Choroid plexus epithelial cell (primary cell): ENCODE data around the gene RNF151.

Source experiments
- DNase-seq: peaks from one replicate; pipeline ENCODE4 v3.0.0-alpha.2; 2010; ENCODE audit warnings: low read depth
- H3K4me3 ChIP-seq: 2 replicates; pipeline ENCODE4 v1.5.1; 2011; ENCODE audit warnings: low read depth, mild to moderate bottlenecking, control low read depth, low read length, moderate library complexity
- CTCF ChIP-seq: conservative IDR thresholded peaks from 2 replicates; pipeline ENCODE4 v1.5.1; 2011; ENCODE audit warnings: low read depth, mild to moderate bottlenecking, control low read depth, inconsistent platforms, low read length, moderate library complexity

The RNF151 gene

DNA sequence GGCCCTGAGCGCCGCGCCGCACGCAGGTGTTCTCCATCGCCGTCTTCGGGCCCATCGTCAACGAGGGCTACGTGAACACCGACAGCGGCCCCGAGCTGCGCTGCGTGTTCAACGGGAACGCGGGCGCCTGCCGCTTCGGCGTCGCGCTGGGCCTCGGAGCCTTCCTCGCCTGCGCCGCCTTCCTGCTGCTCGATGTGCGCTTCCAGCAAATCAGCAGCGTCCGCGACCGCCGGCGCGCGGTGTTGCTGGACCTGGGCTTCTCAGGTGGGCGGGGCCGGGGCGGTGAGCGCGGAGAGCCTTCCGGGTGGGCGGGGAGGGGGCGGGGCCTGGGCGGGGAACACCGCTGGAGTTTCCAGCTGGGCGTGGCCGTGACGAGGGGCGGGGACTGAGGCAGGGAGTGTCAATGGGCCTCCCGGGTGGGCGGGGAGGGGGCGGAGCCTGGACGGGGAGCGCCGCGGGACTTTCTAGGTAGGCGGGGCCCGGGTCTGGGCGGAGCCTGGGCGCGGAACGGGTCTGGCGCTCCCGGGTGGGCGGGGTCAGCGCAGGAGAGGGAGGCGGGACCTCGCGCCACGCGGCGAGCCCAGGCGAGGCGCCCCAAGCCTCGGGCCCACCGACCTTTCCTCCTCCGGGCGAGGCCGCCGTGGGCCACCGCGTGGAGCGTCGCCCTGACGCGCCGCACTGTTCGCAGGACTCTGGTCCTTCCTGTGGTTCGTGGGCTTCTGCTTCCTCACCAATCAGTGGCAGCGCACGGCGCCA, 25.5 kb downstream of the RNF151 start:
- H3K4me3 ChIP-seq: peak overlapping the region; percentile 40
- DNase-seq: peak; percentile 95
- TF ChIP-seq CTCF: no peak

GRCh38 chr16:1992704-1993317, 26.2 kb downstream of the RNF151 start:
- no peak for TF ChIP-seq CTCF
- no peak for DNase-seq
- H3K4me3 ChIP-seq: no peak overlapping the region

GRCh38 chr16:1993731-1994131, 27.1 kb downstream of the RNF151 start:
- H3K4me3 ChIP-seq: no peak overlapping the region
- no peak for TF ChIP-seq CTCF
- peak; percentile 43 for DNase-seq

- no peak for DNase-seq
- H3K4me3 ChIP-seq: no peak overlapping the region
- no peak for TF ChIP-seq CTCF
Measured at GRCh38 chr16:1997494-1998359, 31.1 kb downstream of the RNF151 start.

DNA sequence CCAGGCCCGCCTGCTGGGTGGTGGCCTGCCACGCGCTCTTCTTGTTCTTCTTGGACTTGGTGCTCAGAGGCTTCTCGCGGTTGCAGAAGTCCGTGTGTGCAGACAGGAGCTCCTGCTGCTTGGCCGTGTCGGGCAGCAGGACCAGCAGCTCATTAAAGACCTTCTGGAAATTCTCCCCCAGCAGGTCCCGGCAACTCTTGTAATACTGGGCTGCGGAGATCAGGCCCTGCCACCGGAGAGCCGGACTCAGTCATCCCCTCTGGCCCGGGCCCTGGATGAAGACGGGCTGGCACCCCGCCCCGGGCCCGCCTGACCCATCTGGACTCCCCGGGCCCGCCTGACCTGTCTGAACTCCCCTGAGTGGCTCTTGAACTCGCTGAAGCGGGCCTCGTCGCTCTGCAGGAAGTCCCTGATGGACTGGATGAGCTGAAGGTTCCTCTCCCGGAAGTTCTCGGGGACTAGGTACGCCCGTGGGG, 31.7 kb downstream of the RNF151 start:
- no peak for TF ChIP-seq CTCF
- no peak overlapping the region for H3K4me3 ChIP-seq
- DNase-seq: no peak

DNA sequence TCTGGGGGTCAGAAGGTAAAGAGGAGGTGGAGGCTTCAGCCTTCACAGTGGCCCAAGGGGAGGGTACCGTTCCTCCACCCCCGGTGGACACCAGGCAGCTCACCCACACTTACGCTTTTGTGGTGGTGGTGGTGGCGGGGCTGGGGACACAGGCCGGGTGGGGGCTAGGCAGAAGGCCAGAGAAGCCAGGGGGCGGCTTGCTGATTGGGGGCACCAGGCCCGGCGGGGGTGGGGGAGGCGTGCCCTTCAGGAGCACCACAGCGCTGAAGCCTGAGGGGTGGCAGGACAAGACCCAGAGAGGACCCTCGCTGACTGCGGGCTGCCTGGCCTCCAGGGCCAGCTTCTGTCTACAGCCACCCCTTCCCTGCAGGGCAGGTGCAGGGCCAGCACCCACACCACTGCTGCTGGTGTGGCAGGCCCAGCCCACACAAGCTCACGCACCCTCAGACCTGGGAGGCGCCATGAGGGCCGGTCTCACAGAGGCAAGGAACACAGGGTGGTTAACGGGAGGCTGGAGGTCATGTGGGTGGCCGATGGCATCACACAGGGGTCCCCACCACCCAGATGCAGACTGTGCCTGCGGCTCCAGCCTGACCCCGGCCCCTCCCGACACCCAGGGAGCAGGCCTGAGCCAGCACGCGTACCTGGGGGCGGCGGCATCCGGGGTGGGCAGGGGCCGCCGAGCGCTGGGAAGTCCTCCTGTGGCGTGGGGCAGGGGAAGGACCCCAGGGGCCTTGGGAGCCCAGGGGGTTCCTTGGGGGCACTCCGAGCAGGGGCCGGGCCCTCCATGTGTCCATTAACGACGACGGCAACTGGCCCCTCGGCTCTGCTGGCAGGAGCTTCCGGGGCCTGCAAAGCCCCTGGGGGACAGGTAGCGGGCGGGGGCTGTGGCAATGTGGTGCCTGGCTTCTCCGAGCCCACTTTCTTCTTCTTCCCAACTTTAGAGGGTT, 32.5 kb downstream of the RNF151 start:
- H3K4me3 ChIP-seq: no peak overlapping the region
- no peak for DNase-seq
- TF ChIP-seq CTCF: no peak
